Measurements from ENCODE around the gene SMIM21.

The SMIM21 gene

DNA sequence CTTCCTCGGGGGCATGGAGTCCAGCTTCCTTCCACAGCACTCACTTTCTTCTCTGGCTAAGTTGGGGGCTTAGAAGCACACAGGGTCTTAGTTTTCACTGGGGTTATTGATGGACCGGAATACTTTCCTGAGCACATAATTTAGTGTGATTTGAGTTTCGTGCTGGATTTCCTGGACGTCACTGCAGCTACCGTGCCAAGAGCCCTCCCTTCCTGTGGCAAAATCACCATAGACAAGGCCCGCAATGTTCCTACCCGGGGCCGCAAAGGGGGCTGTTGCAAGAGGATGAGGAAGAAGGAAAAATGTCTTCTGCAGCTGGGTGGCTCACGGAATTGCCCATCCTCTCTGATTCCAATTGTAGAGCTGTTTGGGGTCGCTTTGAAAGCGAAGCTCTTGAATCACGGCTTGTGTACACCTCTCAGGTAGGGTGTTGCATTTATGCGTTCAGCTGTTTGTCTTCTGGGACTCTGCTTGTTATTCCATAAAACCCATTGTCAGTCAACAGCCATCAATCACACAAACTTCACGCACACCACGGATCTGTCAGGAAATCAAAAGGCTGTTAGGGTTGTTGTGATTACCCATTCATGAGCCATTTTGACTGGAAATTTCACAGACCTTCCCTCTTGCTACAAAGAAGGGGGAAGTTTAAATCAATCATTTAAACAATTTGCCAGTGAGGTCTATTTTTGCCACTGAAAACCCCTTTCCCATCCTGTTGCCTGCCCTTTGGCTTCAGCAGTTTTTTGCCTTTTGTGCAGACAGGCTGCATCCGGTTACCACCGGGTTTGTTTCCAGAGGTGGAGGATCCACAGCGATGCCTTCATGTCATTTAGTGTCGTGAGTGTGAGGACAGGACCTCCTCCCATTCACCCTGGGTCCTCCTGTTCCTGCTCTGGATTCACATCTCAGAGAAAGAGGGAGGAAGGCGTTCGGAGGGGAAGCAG lies 36.0 kb downstream of the SMIM21 start:
- Histone ChIP-seq H3K36me3 (ENCODE audit: control insufficient read depth, insufficient read depth, low read length) (no peaks in the 10 kb centered on the region), H3K4me3 (ENCODE audit: low read length) (no peak overlapping the region), H3K27me3 (ENCODE audit: control insufficient read depth, insufficient read depth, low read length) (no peaks in the 10 kb centered on the region), H3K9ac (ENCODE audit: low read length) (no peak overlapping the region), H3K4me1 (ENCODE audit: control insufficient read depth, insufficient read depth, low read length) (no peaks in the 10 kb centered on the region), H3K27ac (ENCODE audit: low read depth, low read length) (no peak overlapping the region)

GRCh38 chr18:75390854-75391253 lies 36.6 kb downstream of the SMIM21 start:
- H3K4me3 ChIP-seq (ENCODE audit: low read length): no peak overlapping the region

GRCh38 chr18:75384144-75384543 lies 43.4 kb downstream of the SMIM21 start:
- Histone ChIP-seq H3K36me3 (ENCODE audit: control insufficient read depth, insufficient read depth, low read length) (no peaks in the 10 kb centered on the region), H3K27me3 (ENCODE audit: control insufficient read depth, insufficient read depth, low read length) (no peaks in the 10 kb centered on the region), H3K4me1 (ENCODE audit: control insufficient read depth, insufficient read depth, low read length) (no peaks in the 10 kb centered on the region), H3K4me3 (ENCODE audit: low read length) (no peak overlapping the region), H3K9ac (ENCODE audit: low read length) (no peak overlapping the region), H3K27ac (ENCODE audit: low read depth, low read length) (no peak overlapping the region)

More at GRCh38 chr18:75390854-75391253, 36.6 kb downstream of the SMIM21 start:
- H3K9ac ChIP-seq (ENCODE audit: low read length): no peak overlapping the region
- H3K27me3 ChIP-seq (ENCODE audit: control insufficient read depth, insufficient read depth, low read length): no peaks in the 10 kb centered on the region
- no peaks in the 10 kb centered on the region for H3K36me3 ChIP-seq (ENCODE audit: control insufficient read depth, insufficient read depth, low read length)
- H3K27ac ChIP-seq (ENCODE audit: low read depth, low read length): no peak overlapping the region
- no peaks in the 10 kb centered on the region for H3K4me1 ChIP-seq (ENCODE audit: control insufficient read depth, insufficient read depth, low read length)

DNA sequence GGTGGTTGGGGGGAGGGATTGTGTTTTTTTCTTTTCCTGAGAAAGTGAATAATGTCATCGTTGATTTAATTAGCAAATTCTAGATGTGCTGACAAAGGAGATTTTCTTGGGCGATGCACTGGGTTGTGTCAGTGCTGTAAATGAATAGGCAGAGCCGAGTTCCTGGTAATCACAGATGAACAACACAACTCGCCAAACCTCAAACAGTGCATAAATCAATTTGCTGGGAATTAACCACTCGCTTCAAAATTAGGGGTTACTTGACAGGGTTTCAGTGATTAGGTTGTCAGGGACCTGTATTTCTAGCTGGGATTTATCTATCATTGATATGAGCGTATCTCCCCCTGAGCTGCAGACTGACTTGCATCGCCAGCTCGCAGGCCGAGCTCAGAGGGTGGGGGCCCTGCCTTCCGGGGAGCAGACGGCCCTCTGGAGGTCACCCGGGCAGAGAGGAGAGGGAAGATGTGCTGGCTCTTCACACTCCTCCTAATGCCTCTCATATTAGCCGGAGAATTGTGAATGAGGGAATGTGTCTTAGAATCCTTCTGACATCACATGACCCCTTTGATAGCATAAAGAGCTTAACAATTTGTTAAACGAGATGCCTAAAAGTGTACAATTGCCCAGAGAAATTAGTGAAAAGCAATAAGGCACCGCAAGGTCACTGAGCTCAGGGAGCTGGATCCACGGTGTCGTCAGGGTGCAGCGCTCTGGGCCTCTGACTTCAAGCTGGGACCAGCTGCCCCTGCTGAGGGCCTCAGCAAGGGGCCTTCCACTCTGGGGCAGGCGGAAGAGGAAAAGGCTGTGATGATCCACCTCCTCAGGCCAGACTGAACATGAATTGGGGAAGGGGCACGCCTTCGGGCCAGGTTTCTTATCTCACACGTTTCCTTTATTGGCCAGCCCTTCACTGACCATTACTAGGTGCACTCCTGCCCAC lies 48.9 kb downstream of the SMIM21 start:
- no peak overlapping the region for H3K9ac ChIP-seq (ENCODE audit: low read length)
- H3K27ac ChIP-seq (ENCODE audit: low read depth, low read length): no peak overlapping the region
- no peaks in the 10 kb centered on the region for H3K4me1 ChIP-seq (ENCODE audit: control insufficient read depth, insufficient read depth, low read length)
- H3K36me3 ChIP-seq (ENCODE audit: control insufficient read depth, insufficient read depth, low read length): no peaks in the 10 kb centered on the region
- no peak overlapping the region for H3K4me3 ChIP-seq (ENCODE audit: low read length)
- H3K27me3 ChIP-seq (ENCODE audit: control insufficient read depth, insufficient read depth, low read length): no peaks in the 10 kb centered on the region

GRCh38 chr18:75377926-75378325 lies 49.6 kb downstream of the SMIM21 start:
- no peaks in the 10 kb centered on the region for H3K36me3 ChIP-seq (ENCODE audit: control insufficient read depth, insufficient read depth, low read length)
- H3K4me1 ChIP-seq (ENCODE audit: control insufficient read depth, insufficient read depth, low read length): no peaks in the 10 kb centered on the region
- H3K27me3 ChIP-seq (ENCODE audit: control insufficient read depth, insufficient read depth, low read length): no peaks in the 10 kb centered on the region
- H3K27ac ChIP-seq (ENCODE audit: low read depth, low read length): no peak overlapping the region
- H3K9ac ChIP-seq (ENCODE audit: low read length): no peak overlapping the region
- H3K4me3 ChIP-seq (ENCODE audit: low read length): no peak overlapping the region

DNA sequence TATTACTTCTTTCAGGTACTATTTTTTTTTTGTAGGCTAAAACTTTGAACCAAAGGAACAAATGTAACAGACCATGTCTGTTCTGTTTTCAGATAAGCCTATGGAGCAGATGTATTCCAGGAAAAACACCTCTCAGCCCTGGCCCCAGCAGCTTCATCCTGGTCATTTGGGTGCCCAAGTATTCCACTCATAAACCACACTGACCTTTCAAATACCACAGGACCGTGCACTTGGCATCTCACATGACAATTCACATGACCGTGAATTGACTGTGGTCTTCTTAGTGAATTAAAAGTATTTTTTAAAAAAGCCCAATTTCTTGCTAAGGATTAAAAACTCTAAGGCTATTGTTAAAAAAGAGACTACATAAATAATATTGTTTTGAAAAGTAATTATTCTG lies 50.2 kb downstream of the SMIM21 start:
- Histone ChIP-seq H3K9ac (ENCODE audit: low read length) (no peak overlapping the region), H3K4me3 (ENCODE audit: low read length) (no peak overlapping the region), H3K27me3 (ENCODE audit: control insufficient read depth, insufficient read depth, low read length) (no peaks in the 10 kb centered on the region), H3K4me1 (ENCODE audit: control insufficient read depth, insufficient read depth, low read length) (no peaks in the 10 kb centered on the region), H3K27ac (ENCODE audit: low read depth, low read length) (no peak overlapping the region), H3K36me3 (ENCODE audit: control insufficient read depth, insufficient read depth, low read length) (no peaks in the 10 kb centered on the region)

- H3K27ac ChIP-seq (ENCODE audit: low read depth, low read length): no peak overlapping the region
- no peak overlapping the region for H3K9ac ChIP-seq (ENCODE audit: low read length)
- H3K4me3 ChIP-seq (ENCODE audit: low read length): no peak overlapping the region
- H3K27me3 ChIP-seq (ENCODE audit: control insufficient read depth, insufficient read depth, low read length): no peaks in the 10 kb centered on the region
- H3K4me1 ChIP-seq (ENCODE audit: control insufficient read depth, insufficient read depth, low read length): no peaks in the 10 kb centered on the region
- H3K36me3 ChIP-seq (ENCODE audit: control insufficient read depth, insufficient read depth, low read length): no peaks in the 10 kb centered on the region
These were observed 51.5 kb downstream of the SMIM21 start for GRCh38 chr18:75376004-75376403.

GRCh38 chr18:75375341-75375740 lies 52.2 kb downstream of the SMIM21 start:
- no peak overlapping the region for H3K9ac ChIP-seq (ENCODE audit: low read length)
- H3K27ac ChIP-seq (ENCODE audit: low read depth, low read length): no peak overlapping the region
- no peaks in the 10 kb centered on the region for H3K27me3 ChIP-seq (ENCODE audit: control insufficient read depth, insufficient read depth, low read length)
- no peak overlapping the region for H3K4me3 ChIP-seq (ENCODE audit: low read length)
- no peaks in the 10 kb centered on the region for H3K4me1 ChIP-seq (ENCODE audit: control insufficient read depth, insufficient read depth, low read length)
- H3K36me3 ChIP-seq (ENCODE audit: control insufficient read depth, insufficient read depth, low read length): no peaks in the 10 kb centered on the region

- H3K4me3 ChIP-seq (ENCODE audit: low read length): no peak overlapping the region
- no peaks in the 10 kb centered on the region for H3K27me3 ChIP-seq (ENCODE audit: control insufficient read depth, insufficient read depth, low read length)
- no peak overlapping the region for H3K27ac ChIP-seq (ENCODE audit: low read depth, low read length)
- H3K9ac ChIP-seq (ENCODE audit: low read length): no peak overlapping the region
- H3K36me3 ChIP-seq (ENCODE audit: control insufficient read depth, insufficient read depth, low read length): no peaks in the 10 kb centered on the region
- no peaks in the 10 kb centered on the region for H3K4me1 ChIP-seq (ENCODE audit: control insufficient read depth, insufficient read depth, low read length)
These were observed 53.0 kb downstream of the SMIM21 start for GRCh38 chr18:75374466-75374865.

DNA sequence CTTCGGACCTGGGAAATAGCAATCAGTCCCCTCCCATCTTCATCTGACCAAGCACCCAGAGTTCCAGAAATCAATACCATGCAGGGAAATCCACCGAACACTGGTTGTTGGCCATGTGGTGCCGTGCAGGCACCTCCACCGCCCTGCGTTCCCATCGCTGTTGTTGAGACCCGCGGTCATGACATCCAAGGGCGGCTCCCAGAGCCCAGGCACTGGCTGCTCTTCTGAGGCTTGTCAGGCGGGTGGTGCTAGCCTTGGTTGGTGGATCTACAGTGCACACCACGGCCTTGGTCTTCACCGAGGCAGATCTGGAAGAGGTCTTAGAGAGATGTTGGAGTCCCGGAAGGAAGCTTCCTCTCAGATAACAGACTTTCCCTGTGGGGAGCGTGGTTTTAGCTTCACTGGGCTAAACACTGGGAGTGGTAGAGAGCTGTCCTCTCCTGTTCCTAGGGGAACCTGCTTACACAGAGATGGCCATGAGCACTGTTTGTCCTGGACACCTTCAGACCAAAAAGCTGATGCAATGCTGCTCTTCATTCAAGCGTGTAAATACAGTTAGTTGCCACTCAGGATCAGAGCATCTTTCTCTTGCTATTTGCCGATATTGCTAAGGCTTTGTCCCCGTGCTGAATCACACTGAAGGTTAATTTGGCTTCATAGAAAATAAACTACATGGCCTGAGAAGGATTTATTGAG lies 58.3 kb downstream of the SMIM21 start:
- H3K4me3 ChIP-seq (ENCODE audit: low read length): no peak overlapping the region

GRCh38 chr18:75365837-75366236 lies 61.7 kb downstream of the SMIM21 start:
- Histone ChIP-seq H3K36me3 (ENCODE audit: control insufficient read depth, insufficient read depth, low read length) (no peaks in the 10 kb centered on the region), H3K27ac (ENCODE audit: low read depth, low read length) (no peak overlapping the region), H3K9ac (ENCODE audit: low read length) (no peak overlapping the region), H3K4me1 (ENCODE audit: control insufficient read depth, insufficient read depth, low read length) (no peaks in the 10 kb centered on the region), H3K4me3 (ENCODE audit: low read length) (no peak overlapping the region), H3K27me3 (ENCODE audit: control insufficient read depth, insufficient read depth, low read length) (no peaks in the 10 kb centered on the region)

More for the DNA sequence above, 58.3 kb downstream of the SMIM21 start:
- Histone ChIP-seq H3K27me3 (ENCODE audit: control insufficient read depth, insufficient read depth, low read length) (no peaks in the 10 kb centered on the region), H3K4me1 (ENCODE audit: control insufficient read depth, insufficient read depth, low read length) (no peaks in the 10 kb centered on the region), H3K9ac (ENCODE audit: low read length) (no peak overlapping the region), H3K36me3 (ENCODE audit: control insufficient read depth, insufficient read depth, low read length) (no peaks in the 10 kb centered on the region), H3K27ac (ENCODE audit: low read depth, low read length) (no peak overlapping the region)

DNA sequence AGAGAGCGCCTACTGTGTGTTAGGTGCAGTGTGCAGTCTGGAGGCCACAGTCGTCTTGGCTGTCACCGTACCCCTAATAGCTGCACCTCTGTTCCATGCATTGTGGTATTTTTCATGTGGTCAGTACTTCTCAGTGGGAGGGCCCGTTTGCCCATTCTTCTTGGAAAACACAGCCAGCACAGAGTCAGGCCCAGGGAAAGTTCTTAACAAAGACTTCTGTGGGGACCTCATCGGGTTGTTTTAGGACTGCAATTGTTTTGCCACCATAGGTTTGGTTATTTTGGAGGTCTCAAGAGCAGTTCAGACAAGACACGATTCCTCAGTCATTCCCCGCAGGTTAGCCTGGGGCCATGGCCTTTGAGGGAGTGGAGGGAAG lies 62.3 kb downstream of the SMIM21 start:
- Histone ChIP-seq H3K27ac (ENCODE audit: low read depth, low read length) (no peak overlapping the region), H3K4me1 (ENCODE audit: control insufficient read depth, insufficient read depth, low read length) (no peaks in the 10 kb centered on the region), H3K27me3 (ENCODE audit: control insufficient read depth, insufficient read depth, low read length) (no peaks in the 10 kb centered on the region), H3K36me3 (ENCODE audit: control insufficient read depth, insufficient read depth, low read length) (no peaks in the 10 kb centered on the region), H3K4me3 (ENCODE audit: low read length) (no peak overlapping the region), H3K9ac (ENCODE audit: low read length) (no peak overlapping the region)

All from rectal smooth muscle tissue (tissue), 1 donor.